OCI-LY3 (cell line): ENCODE measurements around the gene KRTAP9-2.
"Not testable (repeated sequence)": the region's sequence is repeated elsewhere in the genome, so short reads cannot be mapped to it uniquely, and the experiment has no call there.

Source experiments
- CTCF ChIP-seq: fragments of 200-600, 300-600 bp; sonication (generic); IDR thresholded peaks from 2 replicates; pipeline ENCODE4 v1.5.1; 2014; ENCODE audit warnings: antibody characterized with exemption, low read length, low read depth
- EZH2phosphoT487 ChIP-seq: fragments of 200-600 bp; shearing (Covaris generic); IDR thresholded peaks from 2 replicates; pipeline ENCODE4 v1.6.1; 2018; ENCODE audit warnings: antibody characterized with exemption, mixed run types, low read depth

- not testable (repeated sequence) for TF ChIP-seq CTCF, EZH2phosphoT487
These were observed 36.6 kb upstream of the KRTAP9-2 start, which contains the start of gene KRTAP9-1 for GRCh38 chr17:41189837-41190318.
